GM19239 (cell line): ENCODE measurements around the gene ITGA6.
A peak's percentile ranks its signal among the peaks of the same experiment; 100 is the strongest.

ENCODE experiments used
- DNase-seq: peaks from one replicate; pipeline ENCODE4 v3.0.0; 2011; ENCODE audit warnings: low spot score; ENCODE audit not compliant: insufficient read length
- FAIRE-seq: peaks from 2 replicates; lab custom pipeline; 2011; peaks lifted over from hg19 to GRCh38; lab: Jason Lieb, UNC

ITGA6 gene

DNA sequence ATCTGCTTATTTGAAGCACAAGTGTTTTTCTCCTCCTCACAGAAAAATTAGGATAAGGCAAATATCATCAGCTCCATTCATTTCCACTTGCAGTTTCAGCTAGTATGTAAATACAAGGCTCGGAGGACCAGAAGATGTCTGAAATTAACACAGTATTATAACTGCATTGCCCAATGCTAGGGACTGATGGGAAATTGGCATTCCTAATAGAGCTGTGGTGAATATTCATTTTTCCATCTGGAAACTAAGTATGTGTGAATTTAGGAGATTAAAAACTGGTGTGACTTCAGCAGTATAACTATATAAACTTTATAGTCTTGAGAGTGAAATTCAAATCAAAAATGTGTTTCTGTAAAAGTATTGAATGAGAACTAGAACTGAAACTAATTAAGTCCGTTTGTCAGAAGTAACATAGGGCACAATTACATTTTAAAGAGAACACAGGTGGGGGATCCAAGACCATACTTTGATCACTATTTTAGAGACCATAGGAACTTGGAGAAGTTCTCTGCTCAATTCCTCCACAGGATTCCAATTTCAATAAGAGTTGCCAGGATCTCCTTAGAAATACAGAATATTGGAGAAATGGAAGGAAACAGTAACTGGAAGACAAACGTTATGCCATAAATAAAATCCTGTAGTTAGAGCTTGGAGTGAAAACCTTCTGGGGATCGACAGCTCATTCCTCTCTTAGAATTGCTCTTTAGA lies 12.1 kb upstream of the ITGA6 start:
- DNase-seq (no peak), FAIRE-seq (no peak)

DNA sequence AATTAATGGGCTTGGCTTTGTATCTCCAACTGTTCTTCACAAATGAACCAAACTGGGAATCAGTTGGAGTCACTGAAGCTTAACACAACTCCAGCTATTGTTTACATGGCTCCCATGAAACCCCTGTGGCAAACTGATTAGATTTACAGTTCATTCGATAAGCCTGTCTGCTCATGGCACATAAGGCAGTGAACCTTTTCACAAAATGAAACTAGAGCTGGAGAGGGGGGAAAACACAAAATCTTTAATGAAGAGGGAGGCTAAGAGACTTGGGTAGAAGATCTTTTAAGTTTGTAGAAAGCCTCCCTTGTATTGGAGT lies 11.6 kb upstream of the ITGA6 start:
- DNase-seq: no peak
- no peak for FAIRE-seq

DNA sequence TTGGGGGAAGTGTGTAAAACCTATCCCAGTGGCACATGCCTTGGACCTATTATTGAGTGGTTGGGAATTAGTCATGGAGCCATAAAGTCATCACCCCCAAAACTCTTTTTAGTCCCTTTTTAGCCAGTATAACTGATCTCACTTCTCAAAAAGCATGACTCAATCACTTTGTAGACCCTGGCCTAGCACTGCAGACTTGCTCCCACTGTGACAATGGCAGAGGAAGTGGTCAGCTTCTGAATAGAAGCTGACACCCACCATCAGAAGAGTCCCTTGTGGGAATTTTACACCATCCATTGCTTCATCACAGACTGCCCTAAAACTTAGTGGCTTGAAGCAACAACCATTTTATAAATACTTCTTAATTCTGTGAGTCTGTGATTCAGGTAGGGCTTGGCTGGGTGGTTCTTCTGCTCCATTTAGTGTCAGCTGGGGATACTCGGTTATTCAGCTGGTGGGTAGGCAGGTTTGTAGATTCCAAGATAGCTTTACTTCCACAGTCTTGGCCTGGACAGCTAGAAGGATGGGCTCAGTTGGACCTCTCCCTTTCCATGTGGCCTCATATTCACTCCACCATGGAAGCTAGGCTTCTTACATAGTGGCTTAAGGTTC lies 10.8 kb upstream of the ITGA6 start:
- DNase-seq (no peak), FAIRE-seq (no peak)

DNA sequence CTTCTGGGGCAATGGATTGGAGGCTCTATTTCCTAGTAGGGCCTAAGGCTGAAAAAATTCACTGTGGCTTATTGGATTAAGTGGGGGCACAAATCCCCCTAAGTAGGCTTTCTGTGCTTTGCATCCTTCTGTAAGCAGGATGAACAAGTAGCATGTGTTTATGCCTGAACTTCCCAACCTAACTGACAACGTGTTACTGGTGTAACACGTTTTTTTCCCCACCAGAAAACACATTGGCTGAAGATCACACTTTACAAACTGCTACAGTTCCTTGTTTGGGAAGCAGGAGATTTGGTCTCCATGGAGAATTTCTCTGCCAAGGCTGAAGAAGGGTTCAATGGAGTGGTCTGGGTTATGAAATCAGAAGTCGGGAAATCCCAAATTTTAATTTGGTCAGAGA lies 7.2 kb upstream of the ITGA6 start:
- no peak for FAIRE-seq

DNA sequence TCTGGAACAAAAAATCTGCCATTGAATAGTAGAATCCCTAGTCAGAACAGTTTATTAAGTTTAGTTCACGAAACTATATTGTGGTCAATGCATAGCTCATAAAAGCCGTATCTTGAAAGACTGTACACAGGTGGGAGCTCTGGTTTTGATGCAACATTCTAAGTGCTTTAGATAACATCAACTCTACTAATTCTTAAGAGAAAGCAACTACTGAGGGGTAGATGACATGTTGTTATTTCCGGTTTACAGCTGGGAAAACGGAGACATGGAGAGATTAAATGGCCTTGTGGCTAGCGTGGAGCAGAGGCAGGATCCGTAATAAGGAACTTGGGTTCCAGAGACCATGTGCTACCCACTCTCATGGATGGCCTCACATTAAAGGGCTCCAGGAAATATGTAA lies 4.2 kb upstream of the ITGA6 start:
- no peak for DNase-seq
- FAIRE-seq: no peak

More for the DNA sequence above, 7.2 kb upstream of the ITGA6 start:
- no peak for DNase-seq

DNA sequence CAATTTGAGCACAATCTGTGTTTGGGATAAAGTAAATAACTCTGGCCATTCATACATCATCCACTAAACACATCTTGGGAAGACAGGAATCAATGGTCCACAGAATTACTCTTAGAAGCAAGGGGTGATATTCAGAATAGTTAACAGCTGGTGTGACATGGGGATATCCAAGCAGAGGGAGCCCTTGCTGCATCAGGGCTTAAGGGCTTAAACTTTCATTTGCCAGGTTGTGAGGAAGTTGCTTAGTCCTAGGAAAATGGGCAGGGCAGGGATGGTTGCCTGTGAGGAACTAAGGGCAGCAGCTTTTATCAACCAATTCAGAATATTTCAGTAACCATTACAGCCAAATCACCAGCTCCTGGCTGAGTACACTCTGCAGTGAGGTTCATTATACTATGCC lies 2.0 kb upstream of the ITGA6 start:
- DNase-seq (no peak), FAIRE-seq (no peak)

DNA sequence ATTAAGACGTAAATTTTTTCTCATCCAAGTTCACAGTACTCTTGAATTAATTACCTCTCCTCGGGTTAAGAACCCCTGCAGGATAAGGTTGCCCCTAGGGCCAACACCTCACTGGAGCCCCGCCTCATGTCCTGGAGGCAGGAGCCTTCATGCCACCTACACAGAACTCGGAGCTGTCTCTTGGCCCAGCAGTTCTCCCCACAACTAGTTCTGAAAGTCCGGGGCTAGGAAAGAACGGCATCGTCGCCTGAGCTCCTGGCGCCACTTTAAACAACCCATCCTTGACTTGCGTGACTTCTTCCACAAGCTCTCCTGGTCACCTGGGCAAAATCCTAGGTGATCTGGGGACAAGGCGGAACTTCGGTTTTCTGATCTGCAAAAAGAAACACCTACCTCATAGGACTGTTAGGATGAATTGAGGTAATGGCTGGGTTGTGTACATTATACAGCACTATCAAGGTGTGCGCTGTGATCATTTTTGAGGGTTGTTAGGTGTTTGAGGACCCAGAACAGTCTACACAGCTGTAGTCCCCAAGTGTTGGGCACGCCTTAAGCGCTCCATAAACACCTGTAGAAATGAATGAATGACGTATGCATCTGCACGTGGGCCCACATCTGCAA lies 641 bp upstream of the ITGA6 start:
- DNase-seq (no peak), FAIRE-seq (no peak)

DNA sequence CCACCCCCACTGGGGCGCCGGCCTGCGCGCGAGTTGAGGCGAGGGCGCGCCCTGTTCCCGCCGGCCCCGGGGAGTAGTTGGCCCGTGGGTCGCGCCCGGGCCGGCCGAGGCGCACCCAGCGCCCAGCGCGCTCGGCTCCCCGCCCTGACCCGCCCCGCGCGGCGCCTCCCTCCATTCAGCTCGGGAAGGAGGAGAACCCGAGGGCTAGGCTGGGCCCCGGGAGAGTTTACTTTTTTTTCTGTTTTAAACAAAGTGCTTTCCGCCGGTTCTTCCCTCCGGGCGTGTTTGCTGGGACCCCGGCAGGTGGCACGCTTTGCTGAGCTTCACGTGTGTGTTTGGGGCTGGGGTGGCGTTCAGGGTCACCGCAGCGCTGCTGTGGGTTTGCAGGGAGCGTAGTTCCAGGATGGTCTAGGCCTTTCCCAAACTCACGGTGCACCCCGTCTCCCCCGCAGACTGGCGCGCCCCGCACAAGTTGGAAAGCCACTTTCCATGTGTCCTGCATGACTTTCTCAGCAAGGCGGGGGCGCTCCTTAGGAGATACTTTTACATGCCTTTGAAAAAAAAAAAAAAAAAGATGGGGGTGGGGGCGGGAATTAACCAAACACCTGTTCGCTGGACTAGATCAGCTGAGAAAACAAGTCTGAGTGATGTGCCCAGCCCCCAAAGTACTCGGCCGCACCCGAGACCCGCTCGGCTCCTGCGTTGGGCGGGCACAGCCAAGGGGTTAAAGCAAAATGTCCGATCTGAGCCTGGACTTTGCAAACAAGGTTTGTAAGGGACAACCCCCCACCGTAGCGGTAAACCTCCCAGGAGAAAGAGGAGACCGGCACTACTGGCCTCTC lies 825 bp downstream of the ITGA6 start:
- DNase-seq (no peak), FAIRE-seq (no peak)

DNA sequence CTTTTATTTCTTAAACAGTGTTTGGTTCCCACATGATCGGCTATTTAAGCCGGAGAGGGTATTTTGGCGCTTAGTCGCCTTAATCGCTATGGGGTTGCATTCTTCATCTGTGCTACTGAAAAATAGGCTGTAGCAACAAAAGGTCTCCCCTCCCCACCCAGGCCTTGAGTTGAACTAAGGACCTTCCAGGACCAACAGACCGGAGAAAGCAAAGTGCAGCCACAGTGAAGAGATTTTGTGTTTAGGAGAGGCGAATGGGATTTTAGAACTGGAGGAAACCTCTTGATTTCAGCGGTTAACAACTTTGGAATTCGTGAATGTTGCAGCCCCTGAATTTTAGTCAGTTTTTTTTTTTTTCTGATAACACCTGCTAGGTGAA lies 1.4 kb downstream of the ITGA6 start:
- no peak for FAIRE-seq

DNA sequence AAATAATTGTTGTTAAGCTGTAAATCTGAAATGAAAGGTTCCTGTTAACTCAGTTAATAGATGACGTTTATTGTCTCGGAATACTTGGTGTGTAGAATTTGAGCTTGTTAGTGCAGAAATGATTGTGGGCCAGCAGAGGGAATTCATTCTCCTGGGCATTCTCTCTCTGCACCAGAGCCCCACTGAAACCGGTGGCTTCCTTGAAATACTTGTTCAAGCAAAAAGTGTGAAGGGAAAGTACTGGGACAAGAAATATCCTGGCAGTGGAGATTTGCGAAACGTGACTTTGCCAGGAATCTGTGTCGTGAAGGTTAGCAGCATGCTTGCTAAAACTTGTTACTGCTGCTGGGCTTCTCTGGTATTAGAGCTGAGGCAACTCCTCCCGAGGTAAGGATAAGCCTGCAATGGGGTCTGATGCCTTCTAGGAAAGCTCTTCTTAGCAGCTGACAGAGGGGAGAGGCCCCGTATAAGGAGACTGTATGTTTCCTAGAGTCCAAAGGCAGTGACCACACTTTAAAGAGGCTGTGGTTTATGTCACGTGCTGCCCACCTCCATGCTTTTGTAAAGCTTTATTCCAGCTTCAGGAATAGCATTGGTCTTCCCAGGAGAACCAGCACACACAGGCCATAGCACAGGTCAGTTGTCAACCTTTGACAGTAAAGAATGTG lies 2.0 kb downstream of the ITGA6 start:
- DNase-seq (no peak), FAIRE-seq (no peak)

More for the DNA sequence above, 1.4 kb downstream of the ITGA6 start:
- DNase-seq: no peak

DNA sequence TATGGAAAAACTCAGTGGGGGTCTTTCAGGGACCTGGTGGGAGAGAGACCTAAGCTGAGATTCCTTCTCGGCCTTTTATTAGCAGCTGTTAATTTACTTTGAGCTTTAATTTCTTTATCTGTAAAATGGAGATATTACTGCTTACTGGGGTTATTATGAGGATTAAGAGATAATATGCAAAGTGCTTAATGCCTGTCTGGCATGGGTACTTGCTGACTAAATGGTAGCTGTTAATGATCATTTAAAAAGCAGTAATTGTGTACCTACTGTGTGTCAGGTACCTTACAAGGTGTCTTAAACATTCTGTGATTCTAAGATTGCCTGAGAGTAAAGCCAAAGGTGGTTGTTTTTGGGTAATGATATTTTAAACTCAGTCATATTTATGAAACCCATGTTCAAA lies 2.6 kb downstream of the ITGA6 start:
- FAIRE-seq: no peak
- DNase-seq: no peak

DNA sequence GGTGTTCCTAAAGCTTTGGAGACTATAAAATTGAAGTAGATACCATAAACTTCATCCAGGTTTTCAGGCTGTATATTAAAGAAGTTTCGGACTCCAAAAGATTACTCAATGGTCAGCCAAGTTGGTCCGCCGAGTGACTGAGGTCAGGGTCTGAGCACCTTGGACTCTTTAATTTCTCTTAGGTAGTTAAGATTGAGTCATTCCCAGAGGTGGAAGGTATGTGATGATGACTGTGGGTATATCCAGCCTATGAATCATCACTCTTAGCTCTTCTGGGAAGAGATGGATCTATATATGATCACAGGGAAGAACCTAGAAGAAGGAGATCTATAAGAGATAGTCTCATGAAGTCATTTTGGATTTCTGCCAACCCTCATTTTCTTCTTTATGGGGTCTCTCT lies 3.3 kb downstream of the ITGA6 start:
- no peak for DNase-seq

DNA sequence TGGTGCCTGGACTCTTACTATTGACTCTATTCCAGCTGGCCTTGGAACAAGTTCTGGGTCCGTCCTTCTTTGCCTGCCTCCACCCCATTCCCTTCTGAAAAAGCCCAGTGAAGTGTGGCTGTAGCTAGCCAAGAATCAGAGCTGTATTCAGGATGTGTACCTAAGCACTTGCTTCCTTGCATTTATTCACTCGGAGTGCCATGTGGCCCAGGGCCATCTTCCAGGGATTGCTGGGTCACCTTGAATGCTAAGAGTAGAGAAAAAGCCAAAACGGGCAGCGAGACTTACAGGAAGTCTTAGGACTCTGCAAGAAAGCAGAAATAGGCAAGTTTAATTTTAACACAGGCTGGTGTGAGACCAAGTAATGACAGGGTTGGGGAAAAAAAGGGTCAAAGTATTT lies 4.1 kb downstream of the ITGA6 start:
- no peak for FAIRE-seq
- DNase-seq: no peak

More for the DNA sequence above, 3.3 kb downstream of the ITGA6 start:
- FAIRE-seq: no peak

DNA sequence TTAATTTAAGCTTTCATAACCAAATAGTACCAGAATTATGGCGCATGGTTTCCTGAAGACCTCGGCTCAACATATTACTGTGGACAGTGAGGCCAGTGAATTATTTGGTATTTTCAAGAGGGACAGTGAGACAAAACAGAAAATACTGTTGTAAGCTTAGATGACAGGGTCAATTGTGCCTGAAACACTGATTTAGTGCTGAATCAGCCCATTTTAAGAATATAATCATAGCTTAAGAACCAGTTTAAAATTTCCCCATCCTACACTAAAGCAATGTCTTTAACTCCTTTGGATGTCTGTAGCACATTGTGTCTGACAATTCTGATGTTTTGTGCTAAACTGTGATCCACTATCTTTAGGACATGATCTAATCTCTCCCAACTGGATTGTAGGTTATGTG lies 4.6 kb downstream of the ITGA6 start:
- FAIRE-seq (no peak), DNase-seq (no peak)

DNA sequence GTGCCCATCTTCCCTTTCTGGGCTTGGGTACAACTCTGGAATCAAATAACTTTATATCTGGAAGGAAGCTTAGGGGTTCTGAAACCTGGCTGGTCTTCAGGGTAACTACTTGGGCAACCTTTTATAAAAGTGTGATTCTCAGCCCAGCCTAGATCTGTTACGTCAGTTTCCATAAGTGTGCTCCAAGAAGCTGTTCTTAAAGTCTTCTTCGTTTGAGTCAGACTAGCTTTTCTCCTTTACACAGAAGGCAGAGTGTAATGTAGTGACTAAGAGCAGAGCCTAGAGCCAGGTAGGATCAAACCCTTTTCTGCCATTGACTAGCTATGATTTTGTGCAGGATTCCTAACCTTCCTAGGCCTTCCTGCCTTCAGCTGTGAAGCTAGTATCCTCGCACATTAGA lies 5.8 kb downstream of the ITGA6 start:
- FAIRE-seq: no peak
- no peak for DNase-seq

DNA sequence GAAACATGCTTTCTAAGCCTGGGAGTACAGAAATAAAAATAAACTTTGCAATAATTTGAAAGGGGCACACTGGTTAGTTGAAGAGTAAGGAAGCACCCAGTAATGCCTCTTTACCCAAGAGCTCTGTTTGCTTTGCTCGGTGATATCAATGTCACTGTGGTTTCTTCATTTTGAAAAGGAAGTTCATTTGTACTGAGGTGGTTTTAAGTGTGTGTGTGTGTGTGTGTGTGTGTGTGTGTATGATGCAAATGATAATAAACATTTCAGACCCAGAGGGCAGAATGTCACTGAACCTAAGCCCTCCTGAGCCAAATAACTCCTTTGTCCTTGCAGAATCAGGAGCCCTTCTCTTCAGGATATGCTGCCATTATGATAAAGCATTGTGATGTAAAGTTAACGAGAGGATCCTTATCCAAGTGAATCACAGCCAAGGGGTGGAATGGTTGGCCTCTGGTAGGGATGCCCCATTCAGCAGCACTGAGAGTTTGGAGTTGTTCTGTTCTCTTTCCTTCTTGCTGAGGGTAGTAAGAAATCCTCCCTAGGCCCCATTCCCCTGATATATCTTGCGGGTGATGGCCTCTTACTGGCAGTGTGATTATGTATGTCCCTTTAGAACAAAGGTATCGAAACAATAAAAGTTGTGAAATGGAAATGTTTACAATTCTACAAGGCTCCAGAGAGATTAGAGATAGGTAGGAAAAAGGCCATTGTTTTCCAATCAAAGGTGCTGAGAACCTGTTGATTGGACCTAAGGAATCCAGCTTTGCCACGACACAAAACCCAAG lies 7.6 kb downstream of the ITGA6 start:
- FAIRE-seq (no peak), DNase-seq (no peak)

DNA sequence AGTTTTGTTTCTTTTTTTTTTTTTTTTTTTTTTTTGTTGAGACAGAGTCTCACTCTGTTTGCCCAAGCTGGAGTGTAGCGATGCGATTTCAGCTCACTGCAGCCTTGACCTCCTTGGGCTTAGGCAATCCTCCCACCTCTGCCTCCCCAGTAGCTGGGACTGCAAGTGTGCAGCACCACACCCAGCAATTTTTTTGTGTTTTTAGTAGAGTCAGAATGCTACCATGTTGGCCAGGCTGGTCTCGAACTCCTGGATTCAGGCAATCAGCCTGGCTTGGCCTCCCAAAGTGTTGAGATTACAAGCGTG lies 8.2 kb downstream of the ITGA6 start:
- no peak for DNase-seq
- FAIRE-seq: no peak

DNA sequence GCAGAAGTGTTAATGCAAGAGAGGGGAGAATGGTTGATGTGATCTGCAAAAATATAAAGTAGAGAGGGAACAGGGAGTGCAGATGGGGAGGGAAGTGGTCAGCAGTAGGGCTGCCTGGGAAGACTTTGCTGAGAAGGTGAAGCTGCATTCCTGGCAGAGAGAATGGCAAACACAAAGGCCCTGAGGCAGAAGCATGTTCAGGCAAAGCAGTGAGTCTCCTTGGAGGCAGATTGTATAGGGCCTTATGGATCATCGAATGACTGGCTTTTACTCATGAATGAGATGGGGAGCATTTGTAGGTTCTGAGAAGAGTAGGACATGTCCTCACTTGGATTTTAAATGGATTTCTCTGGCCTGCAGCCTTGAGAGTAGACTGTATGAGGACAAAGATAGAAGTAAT lies 9.5 kb downstream of the ITGA6 start:
- FAIRE-seq (no peak), DNase-seq (no peak)

DNA sequence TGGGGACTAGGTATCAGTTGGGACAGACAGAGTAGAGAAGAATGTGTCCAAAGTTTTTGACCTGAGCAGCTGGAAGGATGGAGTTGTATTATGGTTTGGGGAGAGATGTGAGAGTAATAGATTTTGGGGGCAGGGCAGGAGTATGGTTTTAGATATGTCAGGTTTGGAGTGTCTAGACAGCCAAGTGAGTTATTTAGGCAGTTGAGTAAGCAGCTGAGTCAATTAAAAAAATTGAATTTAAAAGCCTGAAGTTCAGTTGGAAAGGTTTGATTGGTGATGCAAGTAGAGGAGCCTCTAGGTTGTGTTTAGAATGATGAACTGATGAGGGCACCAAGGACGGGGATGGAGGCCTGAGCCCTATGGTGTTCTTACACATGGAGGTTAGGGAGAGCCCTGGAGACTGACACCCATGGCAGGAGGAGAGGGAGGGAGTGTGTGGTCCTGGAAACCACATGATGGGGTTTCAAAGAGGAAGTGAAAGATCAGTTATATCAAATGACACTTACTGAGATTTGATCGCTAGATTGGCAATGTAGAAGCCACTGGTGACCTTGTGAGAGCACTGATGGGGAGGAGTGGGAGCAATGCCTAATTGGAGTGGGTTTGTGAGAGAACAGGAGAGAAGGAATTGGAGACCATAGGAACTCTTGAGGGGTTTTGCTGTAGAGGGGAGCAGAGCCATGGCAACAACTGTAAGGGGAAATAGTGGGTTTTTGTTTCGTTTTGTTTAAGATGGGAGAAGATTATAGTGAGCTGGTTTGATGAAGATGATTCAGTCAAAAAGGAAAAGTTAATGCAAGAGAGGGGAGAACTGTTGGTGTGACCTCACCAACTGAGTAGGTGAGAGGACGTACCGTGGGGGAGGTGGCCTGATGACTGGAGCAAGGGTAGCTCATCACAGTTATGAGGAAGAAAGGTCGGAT lies 10.3 kb downstream of the ITGA6 start:
- no peak for DNase-seq
- FAIRE-seq: peak; percentile 31
